ENCODE data around the gene VGLL4.
"Not testable (repeated sequence)": the region's sequence is repeated elsewhere in the genome, so short reads cannot be mapped to it uniquely, and the experiment has no call there.

The VGLL4 gene

GRCh38 chr3:11534793-11535101, 109.0 kb downstream of the VGLL4 start:
- Histone ChIP-seq H3K4me3 (replicated peaks; ENCODE audit: insufficient read depth, low read length) (no peak overlapping the region), H3K27ac (replicated peaks) (no peak overlapping the region), H3K27me3 (ENCODE audit: insufficient read depth, poor library complexity, severe bottlenecking) (no peaks in the 10 kb centered on the region)
- TF ChIP-seq SPI1 (IDR thresholded peaks at IDR 0.05; ENCODE audit: borderline replicate concordance, low read depth), result no peak
- TF ChIP-seq CTCF (IDR thresholded peaks at IDR 0.05; ENCODE audit: insufficient read depth, low read length), result no peak
- TF ChIP-seq POLR2AphosphoS5 (IDR thresholded peaks at IDR 0.05; ENCODE audit: low read depth), result no peak
- DNase-seq (ENCODE audit: low read depth in 1 of 2, low spot score in 1 of 2), result no peak

- Histone ChIP-seq H3K27ac (replicated peaks) (no peak overlapping the region), H3K27me3 (ENCODE audit: insufficient read depth, poor library complexity, severe bottlenecking) (no peaks in the 10 kb centered on the region), H3K4me3 (replicated peaks; ENCODE audit: insufficient read depth, low read length) (no peak overlapping the region)
- TF ChIP-seq GABPA (IDR thresholded peaks at IDR 0.05; ENCODE audit: low read depth), result no peak
- no peak for TF ChIP-seq CTCF (IDR thresholded peaks at IDR 0.05; ENCODE audit: insufficient read depth, low read length)
- no peak for TF ChIP-seq SPI1 (IDR thresholded peaks at IDR 0.05; ENCODE audit: borderline replicate concordance, low read depth)
- TF ChIP-seq REST (IDR thresholded peaks at IDR 0.05; ENCODE audit: insufficient replicate concordance, low read depth), result no peak
- no peak for TF ChIP-seq POLR2AphosphoS5 (IDR thresholded peaks at IDR 0.05; ENCODE audit: low read depth)
- DNase-seq (ENCODE audit: low read depth in 1 of 2, low spot score in 1 of 2), result no peak
These were observed 109.5 kb downstream of the VGLL4 start for GRCh38 chr3:11534011-11534792.

- Histone ChIP-seq H3K27me3 (ENCODE audit: insufficient read depth, poor library complexity, severe bottlenecking) (no peaks in the 10 kb centered on the region), H3K4me3 (replicated peaks; ENCODE audit: insufficient read depth, low read length) (no peak overlapping the region), H3K27ac (replicated peaks) (no peak overlapping the region)
- TF ChIP-seq GABPA (IDR thresholded peaks at IDR 0.05; ENCODE audit: low read depth), result no peak
- TF ChIP-seq CTCF (IDR thresholded peaks at IDR 0.05; ENCODE audit: insufficient read depth, low read length), result no peak
- TF ChIP-seq SPI1 (IDR thresholded peaks at IDR 0.05; ENCODE audit: borderline replicate concordance, low read depth), result no peak
- no peak for DNase-seq (ENCODE audit: low read depth in 1 of 2, low spot score in 1 of 2)
These were observed 110.8 kb downstream of the VGLL4 start for GRCh38 chr3:11532931-11533391.

DNA sequence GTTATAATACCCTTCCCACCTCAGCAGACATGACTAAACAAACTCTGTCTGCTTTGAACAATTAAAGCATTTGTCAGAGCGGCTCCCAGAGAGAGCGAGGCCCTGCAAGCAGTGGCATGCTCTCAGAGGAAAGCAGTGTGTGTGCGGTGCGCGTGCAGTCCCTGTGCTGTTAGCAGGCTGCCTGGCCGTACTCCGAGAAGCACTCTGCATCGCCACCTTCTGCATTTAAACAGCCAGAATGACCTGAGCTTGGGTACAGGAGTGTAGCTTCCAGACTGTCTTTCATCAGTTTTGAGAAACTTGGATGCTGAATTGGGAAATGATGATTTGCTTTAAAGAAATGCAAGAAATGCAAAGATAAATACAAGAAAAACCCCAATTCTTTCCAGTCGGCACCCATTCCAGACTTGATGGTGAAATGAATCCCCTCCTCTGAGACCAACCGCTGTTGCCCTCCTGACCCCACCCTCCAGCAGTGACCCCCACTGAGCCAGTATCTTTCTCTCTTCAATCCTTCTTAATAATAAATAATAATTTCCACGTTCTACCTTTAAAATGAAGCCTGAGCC, 113.5 kb downstream of the VGLL4 start:
- H3K27ac ChIP-seq (replicated peaks), result no peak overlapping the region
- DNase-seq (ENCODE audit: low read depth in 1 of 2, low spot score in 1 of 2), result no peak
- H3K27me3 ChIP-seq (ENCODE audit: insufficient read depth, poor library complexity, severe bottlenecking), result no peaks in the 10 kb centered on the region
- TF ChIP-seq POLR2AphosphoS5 (IDR thresholded peaks at IDR 0.05; ENCODE audit: low read depth), result no peak
- no peak overlapping the region for H3K4me3 ChIP-seq (replicated peaks; ENCODE audit: insufficient read depth, low read length)

GRCh38 chr3:11529281-11529680, 114.4 kb downstream of the VGLL4 start:
- no peak overlapping the region for H3K27ac ChIP-seq (replicated peaks)
- no peaks in the 10 kb centered on the region for H3K27me3 ChIP-seq (ENCODE audit: insufficient read depth, poor library complexity, severe bottlenecking)
- TF ChIP-seq CTCF (IDR thresholded peaks at IDR 0.05; ENCODE audit: insufficient read depth, low read length), result no peak
- TF ChIP-seq POLR2AphosphoS5 (IDR thresholded peaks at IDR 0.05; ENCODE audit: low read depth), result no peak
- TF ChIP-seq SPI1 (IDR thresholded peaks at IDR 0.05; ENCODE audit: borderline replicate concordance, low read depth), result no peak
- TF ChIP-seq GABPA (IDR thresholded peaks at IDR 0.05; ENCODE audit: low read depth), result no peak
- no peak for TF ChIP-seq REST (IDR thresholded peaks at IDR 0.05; ENCODE audit: insufficient replicate concordance, low read depth)
- no peak for DNase-seq (ENCODE audit: low read depth in 1 of 2, low spot score in 1 of 2)
- H3K4me3 ChIP-seq (replicated peaks; ENCODE audit: insufficient read depth, low read length), result no peak overlapping the region

- H3K27ac ChIP-seq (replicated peaks); DNase-seq (ENCODE audit: low read depth in 1 of 2, low spot score in 1 of 2); H3K4me3 ChIP-seq (replicated peaks; ENCODE audit: insufficient read depth, low read length); H3K27me3 ChIP-seq (ENCODE audit: insufficient read depth, poor library complexity, severe bottlenecking): not testable (repeated sequence)
These were observed 117.6 kb downstream of the VGLL4 start for GRCh38 chr3:11526121-11526520.

Data from HL-60 (cell line).